ENCODE results near the gene GPR26. TPM values are rescaled to one million over a fixed set of nuclear protein-coding genes. Genes with fewer than 3 reads are reported as not detected.

Gene GPR26
- total RNA-seq, result not detected

GRCh38 chr10:123666318-123667236 lies at the start of gene GPR26:
Gene GPR26, plus strand, starts transcription at chr10:123666355. Its CDS starts 53 bp downstream, at chr10:123666408.
- no peaks in the 10 kb centered on the region for H3K36me3 ChIP-seq
- H3K4me3 ChIP-seq, result no peak within 1 kb of the TSS
- no peak for DNase-seq (ENCODE audit: low spot score)
- no peak for TF ChIP-seq CTCF (IDR thresholded peaks at IDR 0.05)
- no peaks in the 10 kb centered on the region for H3K4me1 ChIP-seq
- H3K27ac ChIP-seq, result no peak within 1 kb of the TSS
- peaks cover 0 to 11% of the 10 kb centered on the region in 2 donors for H3K9me3 ChIP-seq
- H3K27me3 ChIP-seq, result no peaks in the 10 kb centered on the region

- Histone ChIP-seq H3K4me1 (no peaks in the 10 kb centered on the region), H3K36me3 (no peaks in the 10 kb centered on the region), H3K27me3 (no peaks in the 10 kb centered on the region), H3K4me3 (no peak overlapping the region), H3K27ac (no peak overlapping the region), H3K9me3 (no peaks in the 10 kb centered on the region)
- no peak for TF ChIP-seq CTCF (IDR thresholded peaks at IDR 0.05)
- DNase-seq (ENCODE audit: low spot score), result no peak
Measured at GRCh38 chr10:123618224-123618623, 47.9 kb upstream of the GPR26 start.

- TF ChIP-seq CTCF (IDR thresholded peaks at IDR 0.05), result no peak
- H3K27ac ChIP-seq, result no peak overlapping the region
- DNase-seq (ENCODE audit: low spot score), result no peak
Measured at GRCh38 chr10:123619067-123619855, 46.9 kb upstream of the GPR26 start.

GRCh38 chr10:123620621-123621020 lies 45.5 kb upstream of the GPR26 start:
- Histone ChIP-seq H3K27me3 (no peaks in the 10 kb centered on the region), H3K36me3 (no peaks in the 10 kb centered on the region), H3K4me1 (no peaks in the 10 kb centered on the region), H3K9me3 (no peaks in the 10 kb centered on the region), H3K27ac (no peak overlapping the region), H3K4me3 (no peak overlapping the region)
- peak; percentile 21 for DNase-seq (ENCODE audit: low spot score)
- no peak for TF ChIP-seq CTCF (IDR thresholded peaks at IDR 0.05)

More at GRCh38 chr10:123619067-123619855, 46.9 kb upstream of the GPR26 start:
- Histone ChIP-seq H3K9me3 (no peaks in the 10 kb centered on the region), H3K4me3 (no peak overlapping the region), H3K4me1 (no peaks in the 10 kb centered on the region), H3K36me3 (no peaks in the 10 kb centered on the region), H3K27me3 (no peaks in the 10 kb centered on the region)

- H3K4me1 ChIP-seq, result no peaks in the 10 kb centered on the region
- no peak overlapping the region for H3K27ac ChIP-seq
- no peak for TF ChIP-seq CTCF (IDR thresholded peaks at IDR 0.05)
- H3K4me3 ChIP-seq, result no peak overlapping the region
- H3K27me3 ChIP-seq, result no peaks in the 10 kb centered on the region
- peak; percentile 5 for DNase-seq (ENCODE audit: low spot score)
- H3K9me3 ChIP-seq, result no peaks in the 10 kb centered on the region
- H3K36me3 ChIP-seq, result no peaks in the 10 kb centered on the region
Measured at GRCh38 chr10:123621492-123621891, 44.7 kb upstream of the GPR26 start.

All from right atrium auricular region (tissue), 2 donors.